Measurements from ENCODE around the gene ITGA11.

- TF ChIP-seq GATA3 (IDR thresholded peaks at IDR 0.05; ENCODE audit: low read depth, low read length), result no peak
- no peak for TF ChIP-seq GATA2 (IDR thresholded peaks at IDR 0.05; ENCODE audit: low read depth, low read length)
These were observed 121.0 kb downstream of the ITGA11 start for GRCh38 chr15:68310804-68311463.

Data from SH-SY5Y (cell line).